H1 (cell line): ENCODE data around the gene KCTD19. TPM values are rescaled to one million over a fixed set of nuclear protein-coding genes. Genes with fewer than 3 reads are reported as not detected.
"Not testable (repeated sequence)": the region's sequence is repeated elsewhere in the genome, so short reads cannot be mapped to it uniquely, and the experiment has no call there.

ENCODE experiments used
- CTCF ChIA-PET: fragments of 300-600 bp; sonication (Branson Sonifier 250); formaldehyde crosslinking; loops from one replicate; lab custom pipeline; 2021; ENCODE audit not compliant: partially characterized antibody; lab: Charles Lee
- POLR2A ChIA-PET: fragments of 300-600 bp; sonication (Branson Sonifier 250); formaldehyde crosslinking; loops from one replicate; lab custom pipeline; 2021; ENCODE audit warnings: inconsistent platforms; ENCODE audit not compliant: partially characterized antibody; lab: Charles Lee
- DNase-seq, 2 experiments: peaks; one replicate each; pipeline versions ENCODE4 v3.0.0 to v3.0.0-alpha.2; 2010 to 2022; ENCODE audit warnings: low spot score in 2 of 2, low read depth in 1 of 2, mixed read lengths in 1 of 2
- FAIRE-seq: peaks from 2 replicates; lab custom pipeline; 2011; peaks lifted over from hg19 to GRCh38; lab: Jason Lieb, UNC
- H2AFZ ChIP-seq: 2 replicates; pipeline ENCODE4 v1.8.1; 2012; ENCODE audit warnings: low read length, inconsistent platforms
- H2AK5ac ChIP-seq: 2 replicates; pipeline ENCODE4 v1.6.1; 2013; ENCODE audit warnings: low read depth, low read length
- H2BK120ac ChIP-seq: replicated peaks from 2 replicates; pipeline ENCODE3; 2013; ENCODE audit warnings: low read depth, low read length, inconsistent platforms
- H2BK12ac ChIP-seq: 2 replicates; pipeline ENCODE4 v1.6.1; 2013; ENCODE audit warnings: low read depth, low read length
- H2BK15ac ChIP-seq: 2 replicates; pipeline ENCODE4 v1.6.1; 2013; ENCODE audit warnings: low read length
- H2BK20ac ChIP-seq: 2 replicates; pipeline ENCODE4 v1.6.1; 2013; ENCODE audit warnings: low read length
- H2BK5ac ChIP-seq: 2 replicates; pipeline ENCODE4 v1.6.1; 2013; ENCODE audit warnings: low read depth, low read length
- H3K14ac ChIP-seq: 2 replicates; pipeline ENCODE4 v1.6.1; 2013; ENCODE audit warnings: inconsistent platforms; ENCODE audit not compliant: insufficient read length
- H3K18ac ChIP-seq: 2 replicates; pipeline ENCODE4 v1.6.1; 2013; ENCODE audit warnings: low read length; ENCODE audit errors: extremely low read depth
- H3K23ac ChIP-seq: 2 replicates; pipeline ENCODE4 v1.6.1; 2013; ENCODE audit warnings: inconsistent platforms; ENCODE audit not compliant: insufficient read length
- H3K23me2 ChIP-seq: 2 replicates; pipeline ENCODE4 v1.6.1; 2013; ENCODE audit warnings: low read depth, low read length
- H3K27ac ChIP-seq: 2 replicates; pipeline ENCODE4 v1.6.1; 2011; ENCODE audit warnings: low read depth, low read length, inconsistent platforms
- H3K27me3 ChIP-seq, 4 experiments: replicated peaks in 1 of 4; 1 replicate in 1 of 4; 2 replicates in 3 of 4; pipeline versions ENCODE4 v1.6.1 to v1.8.1; 2011 to 2013; ENCODE audit warnings: low read length in 3 of 4, mild to moderate bottlenecking in 3 of 4, inconsistent platforms in 2 of 4, mixed read lengths in 2 of 4, moderate library complexity in 1 of 4; ENCODE audit not compliant: control insufficient read depth in 3 of 4, insufficient read depth in 3 of 4; ENCODE audit errors: extremely low read depth in 1 of 4
- H3K36me3 ChIP-seq, 4 experiments: 2 replicates each; pipeline versions ENCODE4 v1.6.1 to v1.8.1; 2011 to 2013; ENCODE audit warnings: mild to moderate bottlenecking in 4 of 4, low read length in 3 of 4, moderate library complexity in 2 of 4, control low read depth in 1 of 4, inconsistent platforms in 1 of 4; ENCODE audit not compliant: insufficient read depth in 4 of 4, control insufficient read depth in 2 of 4
- H3K4ac ChIP-seq: replicated peaks from 2 replicates; pipeline ENCODE3; 2013; ENCODE audit warnings: low read length, low read depth, mixed read lengths, inconsistent platforms; ENCODE audit not compliant: insufficient read length
- H3K4me1 ChIP-seq, 4 experiments: replicated peaks in 1 of 4; 1 replicate in 1 of 4; 2 replicates in 3 of 4; pipeline versions ENCODE4 v1.6.1 to v1.8.1; 2011 to 2013; ENCODE audit warnings: low read length in 3 of 4, inconsistent platforms in 2 of 4, mixed read lengths in 1 of 4; ENCODE audit not compliant: insufficient read depth in 4 of 4, control insufficient read depth in 3 of 4
- H3K4me2 ChIP-seq, 2 experiments: 2 replicates each; pipeline versions ENCODE4 v1.6.1 to v1.8.1; 2011 to 2013; ENCODE audit warnings: low read depth in 2 of 2, low read length in 2 of 2, control low read depth in 1 of 2, inconsistent platforms in 1 of 2, mild to moderate bottlenecking in 1 of 2; ENCODE audit not compliant: insufficient read depth in 1 of 2
- H3K4me3 ChIP-seq, 4 experiments: fragments of 200-600, 300-600 bp in 1 of 4; sonication (generic), shearing (Covaris generic), sonication (Bioruptor Twin) in 1 of 4; 2 replicates each; pipeline versions ENCODE4 v1.5.1 to v1.8.1; 2011 to 2016; ENCODE audit warnings: low read length in 4 of 4, low read depth in 3 of 4, control low read depth in 2 of 4, inconsistent platforms in 2 of 4, mild to moderate bottlenecking in 2 of 4, mixed read lengths in 1 of 4, moderate library complexity in 1 of 4; ENCODE audit not compliant: insufficient read depth in 2 of 4; ENCODE audit errors: extremely low read depth in 1 of 4
- H3K56ac ChIP-seq: replicated peaks from 2 replicates; pipeline ENCODE3; 2013; ENCODE audit warnings: low read depth, mild to moderate bottlenecking, mixed read lengths, low read length, inconsistent platforms; ENCODE audit not compliant: insufficient read length
- H3K79me1 ChIP-seq: 2 replicates; pipeline ENCODE4 v1.6.1; 2013; ENCODE audit warnings: low read depth, low read length, control low read depth
- H3K79me2 ChIP-seq, 2 experiments: 2 replicates each; pipeline versions ENCODE4 v1.6.1 to v1.8.1; 2012 to 2013; ENCODE audit warnings: low read length in 2 of 2, mild to moderate bottlenecking in 2 of 2, inconsistent platforms in 1 of 2; ENCODE audit not compliant: insufficient read depth in 2 of 2, control insufficient read depth in 1 of 2
- H3K9ac ChIP-seq, 4 experiments: replicated peaks in 1 of 4; 1 replicate in 1 of 4; 2 replicates in 3 of 4; pipeline versions ENCODE4 v1.6.1 to v1.8.1; 2011 to 2013; ENCODE audit warnings: low read depth in 3 of 4, low read length in 3 of 4, control low read depth in 2 of 4, mild to moderate bottlenecking in 2 of 4, moderate library complexity in 2 of 4, inconsistent platforms in 1 of 4; ENCODE audit errors: extremely low read depth in 1 of 4
- H3K9me3 ChIP-seq, 2 experiments: 2 replicates each; pipeline versions ENCODE4 v1.6.1 to v1.8.1; 2012 to 2013; ENCODE audit warnings: mild to moderate bottlenecking in 2 of 2, moderate library complexity in 2 of 2, control low read depth in 1 of 2, inconsistent platforms in 1 of 2, low read depth in 1 of 2, low read length in 1 of 2, mixed read lengths in 1 of 2; ENCODE audit not compliant: insufficient read depth in 2 of 2
- H4K20me1 ChIP-seq, 2 experiments: replicated peaks in 1 of 2; 2 replicates each; pipeline versions ENCODE3 to v1.8.1; 2011 to 2013; ENCODE audit warnings: inconsistent platforms in 2 of 2, low read length in 2 of 2, mild to moderate bottlenecking in 1 of 2; ENCODE audit not compliant: insufficient read depth in 2 of 2, control insufficient read depth in 1 of 2
- H4K5ac ChIP-seq: 2 replicates; pipeline ENCODE4 v1.6.1; 2013; ENCODE audit warnings: low read length, low read depth, mixed read lengths, inconsistent platforms; ENCODE audit not compliant: insufficient read length
- H4K8ac ChIP-seq: 2 replicates; pipeline ENCODE4 v1.8.0; 2013; ENCODE audit warnings: mild to moderate bottlenecking, moderate library complexity, low read length, inconsistent platforms; ENCODE audit not compliant: insufficient read depth; ENCODE audit errors: extremely low read depth
- H4K91ac ChIP-seq: replicated peaks from 2 replicates; pipeline ENCODE3; 2013; ENCODE audit warnings: low read length, mixed read lengths, inconsistent platforms; ENCODE audit not compliant: insufficient read length
- FOSL1 ChIP-seq: IDR thresholded peaks from 2 replicates; pipeline ENCODE4 v1.6.1; 2011; ENCODE audit warnings: mild to moderate bottlenecking, low read depth, low read length, moderate library complexity; ENCODE audit not compliant: insufficient read depth
- WGBS, 2 experiments: shearing (Covaris generic) in 1 of 2; methylation state at CpG; one replicate each; pipeline versions ENCODE4 v1.1.6 to v1.1.7; 2013 to 2015; ENCODE audit warnings: low lambda C conversion rate in 2 of 2, mixed read lengths in 2 of 2, inconsistent platforms in 1 of 2, low coverage in 1 of 2, missing lambda C conversion rate in 1 of 2; ENCODE audit not compliant: insufficient replicate concordance in 2 of 2, insufficient coverage in 1 of 2, insufficient read length in 1 of 2; ENCODE audit errors: extremely low coverage in 1 of 2, missing lambda C conversion rate in 1 of 2; 5-methylcytosine and 5-hydroxymethylcytosine counted together
- polyA plus RNA-seq, 7 experiments: library from polyadenylated mRNA; depleted of rRNA in 3 of 7; stranded (reverse) in 5 of 7; unstranded in 2 of 7; fragments of >200 nt in 5 of 7; fragments of 200-250 nt in 2 of 7; gene quantifications; 1 replicate in 5 of 7; 2 replicates in 1 of 7; 4 replicates in 1 of 7; pipeline versions ENCODE4 v1.2.1 to v1.2.3, GENCODE V29; 2011 to 2013; ENCODE audit warnings: missing spikeins in 2 of 7, mixed read lengths in 2 of 7
- total RNA-seq: library from RNA; stranded (reverse); fragmentation: NEBNext Ultra II Directional; extraction: Animal tissue kit (Norgen Biotek cat#: 25700); gene quantifications from 2 replicates; pipeline ENCODE4 v1.2.1, GENCODE V29; 2021

The KCTD19 gene
- total and polyA plus RNA-seq, 2 of the 8 experiments (the other 6 are each of a cell fraction or from before 2014, with no cell fraction given), result 0.06 to 0.24 TPM

GRCh38 chr16:67356396-67356795 lies 29.9 kb upstream of the KCTD19 start (continued):
- no peak for TF ChIP-seq FOSL1

- POLR2A ChIA-PET, result interaction anchor here (0.6 to 1.3 kb wide), 2 partner anchors 13 to 19 kb away, joined by 3 to 4 read pairs; no protein-coding TSS in a partner anchor
Measured at GRCh38 chr16:67352463-67352862, 25.9 kb upstream of the KCTD19 start.

More at GRCh38 chr16:67352463-67352862, 25.9 kb upstream of the KCTD19 start:
- H2BK20ac ChIP-seq, H3K56ac ChIP-seq, H2AFZ ChIP-seq, H2BK12ac ChIP-seq, H3K4me2 ChIP-seq, H3K27me3 ChIP-seq, H3K9me3 ChIP-seq, H3K4me1 ChIP-seq, H2BK120ac ChIP-seq, H3K36me3 ChIP-seq, H3K23ac ChIP-seq, FAIRE-seq, H3K4me3 ChIP-seq, H2BK5ac ChIP-seq, H3K4ac ChIP-seq, H2AK5ac ChIP-seq, DNase-seq, H3K9ac ChIP-seq, H3K27ac ChIP-seq, H4K8ac ChIP-seq, H3K14ac ChIP-seq, H3K18ac ChIP-seq, H3K79me1 ChIP-seq, H2BK15ac ChIP-seq, H3K23me2 ChIP-seq, H4K5ac ChIP-seq, H4K91ac ChIP-seq, H4K20me1 ChIP-seq, H3K79me2 ChIP-seq: not testable (repeated sequence)
- WGBS, 2 experiments, result 86% methylated on average over 3 of the region's 3 CpGs; no CpG with 5 or more reads in 1 of the 2 experiments
- CTCF ChIA-PET, result interaction anchor here (0.7 to 2.7 kb wide), 12 partner anchors 21 to 142 kb away, joined by 3 to 14 read pairs (median 4); partner anchors contain the start of genes KCTD19, LRRC36, TPPP3 and ZDHHC1
